NCI-H187 treated with DMSO at 0.1 percent for 48 hours (cell line): ENCODE measurements around the gene CAST.
"Not testable (repeated sequence)": the region's sequence is repeated elsewhere in the genome, so short reads cannot be mapped to it uniquely, and the experiment has no call there.

Experiments used
- DNase-seq: peaks from one replicate; lab custom pipeline; 2025; lab: John Stamatoyannopoulos, UW

CAST gene, protein sequence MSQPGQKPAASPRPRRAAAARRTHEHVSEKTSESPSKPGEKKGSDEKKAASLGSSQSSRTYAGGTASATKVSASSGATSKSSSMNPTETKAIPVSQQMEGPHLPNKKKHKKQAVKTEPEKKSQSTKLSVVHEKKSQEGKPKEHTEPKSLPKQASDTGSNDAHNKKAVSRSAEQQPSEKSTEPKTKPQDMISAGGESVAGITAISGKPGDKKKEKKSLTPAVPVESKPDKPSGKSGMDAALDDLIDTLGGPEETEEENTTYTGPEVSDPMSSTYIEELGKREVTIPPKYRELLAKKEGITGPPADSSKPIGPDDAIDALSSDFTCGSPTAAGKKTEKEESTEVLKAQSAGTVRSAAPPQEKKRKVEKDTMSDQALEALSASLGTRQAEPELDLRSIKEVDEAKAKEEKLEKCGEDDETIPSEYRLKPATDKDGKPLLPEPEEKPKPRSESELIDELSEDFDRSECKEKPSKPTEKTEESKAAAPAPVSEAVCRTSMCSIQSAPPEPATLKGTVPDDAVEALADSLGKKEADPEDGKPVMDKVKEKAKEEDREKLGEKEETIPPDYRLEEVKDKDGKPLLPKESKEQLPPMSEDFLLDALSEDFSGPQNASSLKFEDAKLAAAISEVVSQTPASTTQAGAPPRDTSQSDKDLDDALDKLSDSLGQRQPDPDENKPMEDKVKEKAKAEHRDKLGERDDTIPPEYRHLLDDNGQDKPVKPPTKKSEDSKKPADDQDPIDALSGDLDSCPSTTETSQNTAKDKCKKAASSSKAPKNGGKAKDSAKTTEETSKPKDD

GRCh38 chr5:96661855-96662724, at the start of gene CAST:
Gene CAST (plus strand): TSS chr5:96662376. CDS start chr5:96662423, 47 bp downstream.
- no peak for DNase-seq

DNA sequence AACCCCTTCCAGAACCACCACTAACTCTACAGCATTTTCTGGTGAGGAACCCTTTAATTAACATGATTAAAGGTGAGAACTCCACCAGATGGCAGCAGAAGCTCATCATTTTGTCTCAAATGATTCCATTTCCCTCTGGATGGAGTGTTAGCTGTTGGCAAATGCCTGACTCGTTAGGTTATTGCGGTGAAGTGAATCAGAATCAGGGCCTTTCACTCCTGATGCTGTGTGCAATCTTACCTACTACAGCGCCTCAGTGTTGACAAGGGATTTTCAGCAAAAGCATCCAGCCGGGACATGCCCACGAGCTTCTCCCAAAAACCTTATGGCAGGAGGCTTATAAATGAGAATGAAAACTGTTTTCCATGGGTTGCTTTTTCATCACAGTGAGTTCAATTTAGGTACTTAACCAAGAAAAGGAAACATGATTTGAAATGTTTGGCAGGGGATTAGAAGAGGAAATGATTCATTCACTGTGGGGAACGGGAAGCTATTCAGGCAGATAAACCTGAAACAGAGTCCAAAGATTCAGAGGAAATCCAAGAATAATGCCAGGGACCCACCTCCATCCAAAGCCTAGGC, 48.0 kb upstream of the CAST start:
- peak; percentile 43 for DNase-seq

GRCh38 chr5:96615223-96615622, 47.0 kb upstream of the CAST start:
- DNase-seq = no peak

- no peak for DNase-seq
Measured at GRCh38 chr5:96616801-96617200, 45.4 kb upstream of the CAST start.

GRCh38 chr5:96618311-96619016, 43.7 kb upstream of the CAST start:
- DNase-seq = not testable (repeated sequence)

- DNase-seq = no peak
Measured at GRCh38 chr5:96619946-96620345, 42.2 kb upstream of the CAST start.

GRCh38 chr5:96624596-96624995, 37.6 kb upstream of the CAST start:
- no peak for DNase-seq

GRCh38 chr5:96625365-96625764, 36.8 kb upstream of the CAST start:
- no peak for DNase-seq

GRCh38 chr5:96626956-96627355, 35.2 kb upstream of the CAST start:
- DNase-seq = no peak

DNA sequence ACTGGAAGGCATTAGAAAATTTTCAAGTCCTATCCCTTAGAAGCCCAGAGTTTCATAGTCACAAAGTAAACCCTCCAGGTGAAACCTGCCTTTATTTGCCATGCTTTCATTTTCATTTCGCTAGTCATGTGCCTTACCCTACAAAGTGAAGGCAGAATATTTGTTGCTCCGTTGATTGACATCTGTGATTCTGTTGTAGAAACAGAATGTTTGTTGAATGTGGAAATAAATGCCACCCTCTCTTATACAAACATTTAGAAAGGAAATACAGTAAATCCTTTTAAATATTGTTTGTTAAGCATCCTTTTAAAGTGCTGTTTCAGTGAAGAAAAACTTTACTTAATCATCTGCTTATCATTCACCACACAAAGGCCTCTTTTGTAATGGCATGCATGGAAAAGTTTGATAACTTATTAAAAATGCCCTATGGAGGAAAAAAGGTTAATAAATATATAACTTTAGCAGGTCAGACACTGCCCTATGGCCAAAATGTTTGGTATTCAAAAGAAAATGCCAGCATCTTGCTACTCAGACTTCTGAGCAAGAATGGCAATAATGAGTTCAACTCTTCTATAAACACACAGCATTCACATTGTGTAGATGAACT, 34.3 kb upstream of the CAST start:
- no peak for DNase-seq

DNA sequence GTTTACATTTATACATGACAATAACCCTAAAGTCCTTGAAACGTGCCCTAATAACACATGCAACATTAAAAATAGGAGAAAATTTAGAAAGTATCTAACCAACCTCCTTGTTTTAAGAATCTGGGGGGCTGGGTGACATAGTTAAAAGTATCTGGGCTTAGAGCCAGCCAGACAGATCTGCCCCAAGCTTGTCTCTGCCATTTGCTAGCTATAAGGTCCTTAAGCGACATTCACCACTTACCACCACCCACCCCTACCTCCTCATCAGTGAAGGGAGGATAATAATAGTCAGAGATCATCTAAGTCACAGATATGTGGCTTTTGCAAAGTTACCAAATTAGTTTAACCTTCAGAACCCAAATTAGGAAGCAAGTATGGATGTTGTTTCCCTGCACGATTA, 33.8 kb upstream of the CAST start:
- DNase-seq = no peak

GRCh38 chr5:96629774-96630173, 32.4 kb upstream of the CAST start:
- peak; percentile 25 for DNase-seq

GRCh38 chr5:96633820-96634219, 28.4 kb upstream of the CAST start:
- DNase-seq = no peak

DNA sequence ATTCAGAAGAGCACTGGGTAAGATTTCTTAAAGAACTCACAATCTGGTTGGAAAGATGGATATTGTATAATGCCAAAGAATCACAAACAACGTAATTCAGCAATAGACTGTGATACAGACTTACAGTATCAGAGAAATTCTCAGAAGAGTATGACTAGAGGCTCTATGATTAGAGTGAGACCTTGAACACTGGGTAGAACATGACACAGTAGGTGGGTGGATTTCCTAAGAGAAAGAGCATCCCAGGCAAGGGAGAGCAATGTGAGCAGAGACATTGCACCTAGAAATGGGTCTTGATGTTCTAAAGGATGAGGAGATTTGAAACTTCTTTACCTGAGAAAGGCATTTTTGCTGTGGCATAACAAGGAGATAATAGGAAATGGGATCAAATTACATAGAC, 27.3 kb upstream of the CAST start:
- DNase-seq = no peak

DNA sequence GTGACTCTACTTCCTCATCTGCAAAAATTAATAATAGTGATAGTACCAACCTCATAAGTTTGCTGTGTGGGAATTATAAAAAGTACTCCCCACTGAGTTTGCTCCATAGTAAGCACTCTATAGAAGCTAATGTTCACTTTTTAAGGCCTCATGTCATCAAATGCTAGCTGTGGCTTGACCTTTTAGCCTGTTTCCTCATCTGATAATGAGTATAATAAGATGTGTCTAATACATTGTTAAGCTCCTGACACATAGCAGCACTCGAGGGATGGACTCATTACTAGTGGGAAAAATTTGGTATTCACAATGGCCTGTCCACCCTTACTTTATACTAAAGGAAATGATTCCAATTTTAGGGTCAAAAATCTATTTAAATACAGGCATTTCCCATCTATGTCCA, 26.1 kb upstream of the CAST start:
- no peak for DNase-seq

- no peak for DNase-seq
Measured at GRCh38 chr5:96636594-96636993, 25.6 kb upstream of the CAST start.

GRCh38 chr5:96637196-96637595, 25.0 kb upstream of the CAST start:
- no peak for DNase-seq

DNA sequence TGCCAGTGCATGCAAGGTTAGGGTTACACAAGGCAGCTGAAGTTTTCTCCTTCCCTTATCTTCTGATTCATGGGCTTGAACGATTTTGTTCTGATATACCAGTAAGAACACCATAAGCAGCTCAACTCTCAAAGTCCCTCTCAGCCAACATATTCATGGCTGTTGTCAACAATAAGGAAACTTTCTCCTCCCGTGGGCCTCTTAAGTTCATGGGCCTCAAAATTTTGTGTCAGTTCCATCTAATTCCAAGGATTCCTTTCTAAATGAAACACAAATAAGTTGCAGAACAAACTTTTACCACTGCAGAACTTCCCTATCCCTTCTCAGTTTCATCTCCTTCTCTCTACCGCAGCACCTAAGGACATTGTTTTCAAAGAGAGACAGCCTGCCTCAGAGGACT, 23.6 kb upstream of the CAST start:
- DNase-seq = no peak

DNA sequence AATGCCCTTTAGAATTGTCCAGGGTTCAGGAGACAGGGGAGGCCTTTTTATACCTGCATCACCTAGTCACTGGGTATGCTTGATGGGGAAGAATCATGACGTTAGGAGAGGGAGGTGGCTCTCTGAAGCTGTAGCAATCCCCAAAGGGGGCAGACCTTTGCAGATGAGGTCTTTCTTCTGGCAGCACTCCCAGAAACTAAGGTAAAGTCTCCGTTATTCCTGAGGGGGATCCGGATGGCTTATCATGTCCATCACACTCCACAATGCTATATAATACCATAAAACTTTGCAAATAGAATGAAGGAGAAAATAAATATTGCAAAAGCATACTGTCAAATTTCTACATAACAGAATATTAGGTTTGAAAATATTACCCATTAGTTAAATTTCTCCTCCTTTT, 21.5 kb upstream of the CAST start:
- no peak for DNase-seq

GRCh38 chr5:96641368-96642280, 20.6 kb upstream of the CAST start:
- DNase-seq = no peak
